SK-N-SH (cell line): ENCODE data around the gene TCTN1. TPM values are rescaled to one million over a fixed set of nuclear protein-coding genes. Genes with fewer than 3 reads are reported as not detected.

ENCODE experiments used
- CTCF ChIA-PET: fragments of 300-600, 350-600 bp; formaldehyde crosslinking; extraction: SDS; loops from one replicate; lab custom pipeline; 2021; lab: Yijun Ruan, JAX
- POLR2A ChIA-PET: fragments of 350-600 bp; sonication (Branson Sonifier 250); formaldehyde crosslinking; extraction: SDS; loops from one replicate; lab custom pipeline; 2020; ENCODE audit warnings: antibody characterized with exemption, inconsistent platforms; lab: Yijun Ruan, JAX
- DNase-seq: peaks from one replicate; pipeline ENCODE4 v3.0.0; 2012
- H2AFZ ChIP-seq: fragments of 200-600 bp; sonication (generic); 2 replicates; pipeline ENCODE4 v1.8.1; 2016; ENCODE audit warnings: antibody characterized with exemption, mild to moderate bottlenecking, low read depth
- H3F3A ChIP-seq: fragments of 200-600 bp; sonication (generic); replicated peaks from 2 replicates; pipeline ENCODE3; 2016; ENCODE audit warnings: antibody characterized with exemption, mild to moderate bottlenecking; ENCODE audit not compliant: insufficient read depth
- H3K27ac ChIP-seq, 2 experiments: fragments of 200-500 bp in 1 of 2; fragments of 200-600 bp in 1 of 2; sonication (Bioruptor generic) in 1 of 2; sonication (generic), shearing (Covaris generic) in 1 of 2; 2 replicates each; pipeline versions ENCODE4 v1.5.1 to v1.6.1; 2014 to 2016; ENCODE audit warnings: low read depth in 2 of 2, inconsistent platforms in 1 of 2, low read length in 1 of 2, mild to moderate bottlenecking in 1 of 2, mixed read lengths in 1 of 2
- H3K27me3 ChIP-seq: fragments of 200-600 bp; sonication (generic), shearing (Covaris generic); 2 replicates; pipeline ENCODE4 v1.6.1; 2016; ENCODE audit warnings: mixed run types; ENCODE audit not compliant: insufficient read depth
- H3K36me3 ChIP-seq, 2 experiments: fragments of 200-500 bp in 1 of 2; fragments of 200-600 bp in 1 of 2; sonication (Bioruptor generic) in 1 of 2; sonication (generic) in 1 of 2; replicated peaks in 1 of 2; 2 replicates each; pipeline versions ENCODE3 to v1.5.1; 2014 to 2016; ENCODE audit warnings: low read length in 1 of 2, mild to moderate bottlenecking in 1 of 2; ENCODE audit not compliant: insufficient read depth in 2 of 2, control insufficient read depth in 1 of 2
- H3K4me1 ChIP-seq, 2 experiments: fragments of 200-500 bp in 1 of 2; fragments of 200-600 bp in 1 of 2; sonication (Bioruptor generic) in 1 of 2; sonication (generic), shearing (Covaris generic) in 1 of 2; 2 replicates each; pipeline versions ENCODE4 v1.5.1 to v1.6.1; 2014 to 2016; ENCODE audit warnings: low read depth in 1 of 2, low read length in 1 of 2, mixed run types in 1 of 2; ENCODE audit not compliant: insufficient read depth in 2 of 2, control insufficient read depth in 1 of 2
- H3K4me2 ChIP-seq: fragments of 200-600 bp; sonication (generic), shearing (Covaris generic); 2 replicates; pipeline ENCODE4 v1.6.1; 2017; ENCODE audit warnings: mixed run types
- H3K4me3 ChIP-seq, 2 experiments: fragments of 200-500 bp in 1 of 2; fragments of 200-600 bp in 1 of 2; sonication (Bioruptor generic) in 1 of 2; sonication (generic), shearing (Covaris generic) in 1 of 2; 2 replicates each; pipeline versions ENCODE4 v1.5.1 to v1.8.1; 2014 to 2016; ENCODE audit warnings: low read depth in 2 of 2, inconsistent platforms in 1 of 2, low read length in 1 of 2, mild to moderate bottlenecking in 1 of 2, mixed read lengths in 1 of 2, moderate library complexity in 1 of 2
- H3K79me2 ChIP-seq: fragments of 200-600 bp; sonication (generic); 2 replicates; pipeline ENCODE4 v1.8.1; 2017; ENCODE audit warnings: mild to moderate bottlenecking; ENCODE audit not compliant: insufficient read depth
- H3K9ac ChIP-seq: fragments of 200-600 bp; sonication (generic); 2 replicates; pipeline ENCODE4 v1.6.1; 2017; ENCODE audit warnings: mixed run types
- H3K9me2 ChIP-seq: fragments of 200-600 bp; sonication (generic); 2 replicates; pipeline ENCODE4 v1.6.1; 2017; ENCODE audit warnings: mixed run types
- H3K9me3 ChIP-seq: fragments of 200-600 bp; sonication (generic); 2 replicates; pipeline ENCODE4 v1.6.1; 2017; ENCODE audit warnings: mixed run types, mild to moderate bottlenecking, moderate library complexity
- H4K20me1 ChIP-seq: fragments of 200-600 bp; sonication (generic); 2 replicates; pipeline ENCODE4 v1.6.1; 2017; ENCODE audit warnings: mild to moderate bottlenecking, mixed run types; ENCODE audit not compliant: insufficient read depth
- CTCF ChIP-seq: fragments of 200-600 bp; sonication (generic); IDR thresholded peaks from 2 replicates; pipeline ENCODE4 v1.6.1; 2017; ENCODE audit warnings: antibody characterized with exemption, mild to moderate bottlenecking, moderate library complexity
- ELF1 ChIP-seq: IDR thresholded peaks from 2 replicates; pipeline ENCODE4 v1.4.0; 2012
- EP300 ChIP-seq, 2 experiments: IDR thresholded peaks; 2 replicates each; pipeline versions ENCODE4 v1.4.0 to v1.6.1; 2012; ENCODE audit warnings: borderline replicate concordance in 1 of 2, low read depth in 1 of 2, low read length in 1 of 2
- FOSL2 ChIP-seq: IDR thresholded peaks from 2 replicates; pipeline ENCODE4 v1.4.0; 2012; ENCODE audit warnings: low read depth, mild to moderate bottlenecking, moderate library complexity, borderline replicate concordance
- FOXJ3 ChIP-seq: sonication (generic); formaldehyde crosslinking; IDR thresholded peaks from 2 replicates; pipeline ENCODE4 v1.5.1; 2020; ENCODE audit warnings: mild to moderate bottlenecking, missing genetic modification reagents
- FOXM1 ChIP-seq: IDR thresholded peaks from 2 replicates; pipeline ENCODE4 v1.4.0; 2012; ENCODE audit warnings: low read depth, mild to moderate bottlenecking
- GABPA ChIP-seq: IDR thresholded peaks from 2 replicates; pipeline ENCODE4 v1.4.0; 2012; ENCODE audit warnings: low read depth, mild to moderate bottlenecking
- JUND ChIP-seq: IDR thresholded peaks from 2 replicates; pipeline ENCODE4 v1.4.0; 2012
- MAX ChIP-seq: IDR thresholded peaks from 2 replicates; pipeline ENCODE4 v1.4.0; 2012; ENCODE audit warnings: low read depth
- MXI1 ChIP-seq: IDR thresholded peaks from 2 replicates; pipeline ENCODE4 v1.6.1; 2012; ENCODE audit warnings: mild to moderate bottlenecking, low read depth, low read length, improper control_type of control experiment
- NFIC ChIP-seq: IDR thresholded peaks from 2 replicates; pipeline ENCODE4 v1.4.0; 2012; ENCODE audit warnings: borderline replicate concordance
- PBX3 ChIP-seq: IDR thresholded peaks from 2 replicates; pipeline ENCODE4; 2012
- POLR2AphosphoS5 ChIP-seq: IDR thresholded peaks from 2 replicates; pipeline ENCODE4 v1.6.1; 2012; ENCODE audit warnings: low read depth, low read length
- RAD21 ChIP-seq: IDR thresholded peaks from 2 replicates; pipeline ENCODE4 v1.6.1; 2012; ENCODE audit warnings: mild to moderate bottlenecking, low read length
- RCOR1 ChIP-seq: fragments of 150-350 bp; IDR thresholded peaks from 2 replicates; pipeline ENCODE4 v1.6.1; 2017; ENCODE audit warnings: antibody characterized with exemption, low read length
- RFX5 ChIP-seq: IDR thresholded peaks from 2 replicates; pipeline ENCODE4 v1.6.1; 2012; ENCODE audit warnings: mild to moderate bottlenecking, improper control_type of control experiment, low read length
- RXRA ChIP-seq: IDR thresholded peaks from 2 replicates; pipeline ENCODE4 v1.4.0; 2012; ENCODE audit warnings: low read depth, mild to moderate bottlenecking, borderline replicate concordance
- SIN3A ChIP-seq: IDR thresholded peaks from 2 replicates; pipeline ENCODE4 v1.6.1; 2012; ENCODE audit warnings: low read depth, mild to moderate bottlenecking, low read length, moderate library complexity, borderline replicate concordance
- TAF1 ChIP-seq: IDR thresholded peaks from 2 replicates; pipeline ENCODE4 v1.6.1; 2012; ENCODE audit warnings: low read depth, mild to moderate bottlenecking, low read length, moderate library complexity, borderline replicate concordance
- TCF12 ChIP-seq: IDR thresholded peaks from 2 replicates; pipeline ENCODE4 v1.4.0; 2012
- TEAD4 ChIP-seq: IDR thresholded peaks from 2 replicates; pipeline ENCODE4 v1.4.0; 2012; ENCODE audit warnings: mild to moderate bottlenecking, borderline replicate concordance; ENCODE audit not compliant: insufficient read depth
- USF1 ChIP-seq: IDR thresholded peaks from 2 replicates; pipeline ENCODE4 v1.4.0; 2012; ENCODE audit warnings: low read depth, borderline replicate concordance
- ZBTB33 ChIP-seq: IDR thresholded peaks from 2 replicates; pipeline ENCODE4 v1.4.0; 2012; ENCODE audit warnings: low read depth, borderline replicate concordance
- WGBS: methylation state at CpG from one replicate; pipeline ENCODE4 v1.1.6; 2017; ENCODE audit warnings: low lambda C conversion rate; 5-methylcytosine and 5-hydroxymethylcytosine counted together
- polyA plus RNA-seq, 3 experiments: library from polyadenylated mRNA; depleted of rRNA; stranded (reverse); fragments of >200 nt; gene quantifications; 2 replicates each; pipeline ENCODE4 v1.2.3, GENCODE V29; 2012

TCTN1 gene
- polyA plus RNA-seq, 1 of the 3 experiments (the other 2 are of a cell fraction), result 40.2 TPM

- POLR2A ChIA-PET, result no interaction called here
Observed at GRCh38 chr12:110577864-110578693, 35.9 kb upstream of the TCTN1 start.

More at GRCh38 chr12:110577864-110578693, 35.9 kb upstream of the TCTN1 start:
- Histone ChIP-seq H3K27me3 (no peaks in the 10 kb centered on the region), H3F3A (peaks cover 29% of the 10 kb centered on the region), H4K20me1 (peaks cover 53% of the 10 kb centered on the region), H3K79me2 (peaks cover 98% of the 10 kb centered on the region), H3K9me2 (no peaks in the 10 kb centered on the region), H3K4me1 (peaks cover 0 to 23% of the 10 kb centered on the region in 2 experiments; a peak in 2 of 4 replicates)
- CTCF ChIA-PET, result interaction anchor here (2.4 kb wide), 1 partner anchor 24 kb away, joined by 11 read pairs; no protein-coding TSS in a partner anchor
- TF ChIP-seq TEAD4 (no peak), FOXJ3 (CRISPR knock-in tag) (no peak), RXRA (peak; percentile 7; the same call in 1 of the 2 replicates), ELF1 (no peak), TCF12 (peak; percentile 52; the same call in 1 of the 2 replicates), JUND (peak; percentile 67), USF1 (no peak), ZBTB33 (no peak), GABPA (no peak), PBX3 (no peak; the same call in 1 of the 2 replicates), MXI1 (no peak), FOXM1 (no peak), SIN3A (no peak), RCOR1 (no peak), EP300 (IDR thresholded peaks at IDR 0.05; ENCODE audit: borderline replicate concordance in 1 of 2, low read depth in 1 of 2, low read length in 1 of 2) (no peak; a peak in 1 of 4 replicates), POLR2AphosphoS5 (no peak), CTCF (no peak), NFIC (no peak), RAD21 (no peak), TAF1 (no peak), RFX5 (no peak), FOSL2 (peak; percentile 79; the same call in 1 of the 2 replicates), MAX (peak; percentile 37; the same call in 1 of the 2 replicates)
- TF ChIP-seq, all 33 proteins: peak for 5
- peak overlapping the region in 1 of 2 experiments; percentile 91; a peak in 2 of 4 replicates for H3K27ac ChIP-seq
- DNase-seq, result no peak
- H3K9me3 ChIP-seq, result no peaks in the 10 kb centered on the region
- no peaks in the 10 kb centered on the region for H3K36me3 ChIP-seq
- no peak overlapping the region for H2AFZ ChIP-seq
- H3K9ac ChIP-seq, result peak overlapping the region; percentile 75
- peak overlapping the region; percentile 79 for H3K4me2 ChIP-seq
- H3K4me3 ChIP-seq, result peak overlapping the region in 1 of 2 experiments; percentile 34; a peak in 1 of 4 replicates
- 23% methylated on average over 8 of the region's 8 CpGs for WGBS
